Left kidney (tissue), 2 donors: ENCODE measurements around the gene ZBTB20. TPM values are rescaled to one million over a fixed set of nuclear protein-coding genes. Genes with fewer than 3 reads are reported as not detected.
A peak's percentile ranks its signal among the peaks of the same experiment; 100 is the strongest.

Experiments used
- DNase-seq: peaks from one replicate; pipeline ENCODE4 v3.0.0-alpha.2; 2013
- polyA plus RNA-seq: library from polyadenylated mRNA; unstranded; fragments of 120-200 nt; gene quantifications from one replicate; pipeline ENCODE4 v1.2.1, GENCODE V29; 2013; ENCODE audit not compliant: insufficient read length

ZBTB20 gene
- polyA plus RNA-seq, 1 donor = 5.6 TPM

- no peak for DNase-seq
Observed at GRCh38 chr3:114405202-114405990, 741.7 kb downstream of the ZBTB20 start.

GRCh38 chr3:114404590-114404989 lies 742.5 kb downstream of the ZBTB20 start:
- DNase-seq = no peak

GRCh38 chr3:114402838-114403237 lies 744.2 kb downstream of the ZBTB20 start:
- DNase-seq = no peak

- DNase-seq = no peak
Observed at GRCh38 chr3:114401346-114401745, 745.7 kb downstream of the ZBTB20 start.

DNA sequence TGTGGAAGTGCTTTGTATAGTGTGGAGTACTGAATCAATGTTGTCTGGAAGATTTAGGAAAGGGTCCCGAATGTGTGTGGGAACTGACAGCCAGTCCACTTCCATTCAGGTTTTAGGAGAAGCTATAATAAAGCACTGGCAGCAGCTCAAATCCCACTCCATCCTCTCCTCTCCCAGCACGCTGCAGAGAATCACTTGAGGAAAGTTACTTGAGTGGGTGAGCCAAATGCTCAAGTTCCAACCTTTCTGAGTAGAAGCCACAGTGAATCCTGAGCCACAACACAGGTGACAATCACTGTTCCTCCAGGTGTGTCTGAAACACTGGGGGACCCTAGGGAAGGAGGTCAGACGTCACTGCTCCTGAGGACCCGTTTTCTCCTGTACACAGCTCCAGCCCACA lies 746.7 kb downstream of the ZBTB20 start:
- DNase-seq = no peak

DNA sequence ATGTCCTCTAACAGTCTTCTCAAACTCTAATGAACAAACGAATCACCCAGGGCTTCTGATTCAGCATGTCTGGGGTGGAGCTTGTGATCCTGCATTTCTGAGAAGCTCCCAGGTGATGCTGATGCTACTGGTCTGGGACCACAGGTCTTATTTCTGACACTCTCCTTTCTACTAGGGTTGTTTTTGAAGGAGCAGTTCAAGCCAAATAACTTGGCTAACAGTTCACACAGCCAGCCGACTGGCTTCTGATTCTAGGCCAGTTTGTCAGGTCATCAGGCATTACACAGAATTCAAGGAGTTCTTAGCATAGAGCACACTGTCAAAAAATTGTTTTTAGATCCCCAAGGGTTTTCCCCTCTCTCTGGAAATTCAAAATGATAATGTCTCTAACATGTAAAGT lies 752.5 kb downstream of the ZBTB20 start:
- no peak for DNase-seq

DNA sequence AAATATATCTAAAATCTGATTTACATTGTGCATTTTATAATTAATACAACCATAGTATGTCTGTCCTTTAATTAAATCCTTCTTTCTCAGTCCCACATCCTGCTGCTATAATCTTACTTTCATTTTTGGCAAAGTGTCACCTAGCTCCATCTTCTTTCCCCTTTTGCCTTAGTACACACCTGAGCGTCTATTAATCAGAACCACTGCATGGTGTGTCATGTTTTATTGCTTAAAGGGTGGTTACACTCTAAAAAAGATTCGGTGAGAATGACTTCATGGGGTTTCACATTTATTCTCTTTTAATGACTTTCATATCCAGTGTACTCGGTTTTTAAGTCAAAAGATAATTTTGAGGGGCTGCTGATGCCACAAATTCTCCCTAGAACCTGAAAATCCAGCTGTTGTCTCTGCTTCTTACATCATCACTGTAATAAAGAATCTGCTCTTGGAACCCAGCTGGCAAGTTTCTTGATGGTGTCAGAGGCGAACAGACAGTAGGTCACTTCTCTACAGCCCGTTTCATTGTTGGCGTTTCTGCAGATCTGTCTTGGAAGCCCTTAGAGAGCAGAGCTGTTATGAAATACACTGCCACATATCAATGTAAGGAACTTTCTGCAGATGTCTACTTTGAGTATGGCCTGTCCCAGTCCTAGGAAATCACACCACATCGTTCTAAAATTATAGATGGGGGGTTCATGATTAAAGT lies 753.6 kb downstream of the ZBTB20 start:
- DNase-seq = no peak

DNA sequence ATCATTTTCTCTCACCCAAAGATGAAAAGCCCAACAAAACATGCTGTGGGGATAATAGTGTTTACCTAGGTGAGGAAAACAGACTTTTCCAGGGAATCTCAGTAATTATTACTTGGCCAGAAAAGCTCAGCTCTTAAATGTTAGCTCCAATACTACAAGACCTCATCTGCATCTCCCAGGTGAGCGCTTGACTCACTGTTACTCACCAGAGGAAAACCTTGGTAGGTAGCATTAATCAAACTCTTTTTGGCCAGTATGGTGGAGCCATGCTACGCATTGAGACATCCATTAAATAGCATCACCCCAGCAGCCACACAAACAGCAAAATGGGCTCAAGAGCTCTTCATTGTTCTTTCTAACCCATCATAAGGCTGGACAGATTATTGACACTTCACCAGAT lies 754.3 kb downstream of the ZBTB20 start:
- no peak for DNase-seq

- no peak for DNase-seq
Observed at GRCh38 chr3:114389156-114389555, 757.9 kb downstream of the ZBTB20 start.

DNA sequence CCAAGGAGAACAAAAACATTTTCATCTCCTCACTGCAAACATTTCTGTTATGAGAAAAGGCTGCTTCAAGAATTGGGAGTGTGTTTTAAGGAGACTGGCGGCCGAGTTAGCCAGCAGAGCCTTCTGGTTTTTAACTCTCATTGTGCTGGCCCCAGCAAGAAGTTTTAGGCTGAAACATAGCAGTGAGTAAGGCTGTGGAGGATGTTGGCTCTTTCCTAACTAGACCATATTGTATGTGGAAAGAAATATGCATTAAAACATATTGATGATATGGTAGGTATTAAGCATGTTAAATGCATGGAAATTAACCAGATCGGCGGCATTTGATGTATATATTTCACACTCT lies 762.6 kb downstream of the ZBTB20 start:
- DNase-seq = no peak

GRCh38 chr3:114383875-114384557 lies 763.1 kb downstream of the ZBTB20 start:
- peak; percentile 82 for DNase-seq

GRCh38 chr3:114380233-114380651 lies 766.8 kb downstream of the ZBTB20 start:
- no peak for DNase-seq

DNA sequence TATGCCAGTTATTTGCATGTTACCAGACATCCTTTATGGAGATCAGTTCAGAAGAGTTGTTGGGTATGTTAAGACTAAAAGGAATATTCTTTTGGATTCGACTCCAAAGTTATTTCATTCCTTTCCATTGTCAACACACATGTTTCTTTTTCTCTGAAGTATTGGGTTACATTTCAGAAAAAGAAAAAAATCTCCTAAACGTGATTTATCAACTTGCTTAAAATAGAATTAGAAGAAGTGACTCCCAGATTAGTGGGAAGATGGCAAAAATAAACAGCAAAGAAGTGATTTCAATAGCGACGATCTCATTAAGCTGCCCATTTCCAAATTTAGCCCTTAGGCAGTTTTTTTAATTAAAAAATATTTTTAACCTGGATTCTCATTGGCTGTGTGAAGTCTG lies 767.8 kb downstream of the ZBTB20 start:
- no peak for DNase-seq

- no peak for DNase-seq
Observed at GRCh38 chr3:114378760-114379159, 768.3 kb downstream of the ZBTB20 start.

DNA sequence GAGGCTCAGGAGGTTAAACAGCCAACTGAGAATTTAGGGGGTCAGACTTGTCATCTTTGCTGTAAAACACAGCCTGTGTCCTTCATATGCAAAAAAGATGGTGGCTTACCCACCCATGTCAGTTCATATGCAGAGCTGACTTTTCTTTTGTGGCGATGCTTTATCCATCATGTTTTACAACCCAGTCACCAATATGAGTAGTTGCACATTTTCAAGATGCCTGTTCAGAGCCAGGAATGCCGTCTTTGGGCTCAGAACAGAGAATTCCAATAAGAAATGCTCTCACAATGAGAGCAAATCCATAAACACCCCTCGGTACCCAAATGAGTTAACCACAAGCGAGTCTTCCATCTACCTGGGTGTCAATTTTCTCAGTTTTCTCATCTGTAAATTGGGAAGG lies 769.7 kb downstream of the ZBTB20 start:
- no peak for DNase-seq

GRCh38 chr3:114376516-114377185 lies 770.4 kb downstream of the ZBTB20 start:
- no peak for DNase-seq

DNA sequence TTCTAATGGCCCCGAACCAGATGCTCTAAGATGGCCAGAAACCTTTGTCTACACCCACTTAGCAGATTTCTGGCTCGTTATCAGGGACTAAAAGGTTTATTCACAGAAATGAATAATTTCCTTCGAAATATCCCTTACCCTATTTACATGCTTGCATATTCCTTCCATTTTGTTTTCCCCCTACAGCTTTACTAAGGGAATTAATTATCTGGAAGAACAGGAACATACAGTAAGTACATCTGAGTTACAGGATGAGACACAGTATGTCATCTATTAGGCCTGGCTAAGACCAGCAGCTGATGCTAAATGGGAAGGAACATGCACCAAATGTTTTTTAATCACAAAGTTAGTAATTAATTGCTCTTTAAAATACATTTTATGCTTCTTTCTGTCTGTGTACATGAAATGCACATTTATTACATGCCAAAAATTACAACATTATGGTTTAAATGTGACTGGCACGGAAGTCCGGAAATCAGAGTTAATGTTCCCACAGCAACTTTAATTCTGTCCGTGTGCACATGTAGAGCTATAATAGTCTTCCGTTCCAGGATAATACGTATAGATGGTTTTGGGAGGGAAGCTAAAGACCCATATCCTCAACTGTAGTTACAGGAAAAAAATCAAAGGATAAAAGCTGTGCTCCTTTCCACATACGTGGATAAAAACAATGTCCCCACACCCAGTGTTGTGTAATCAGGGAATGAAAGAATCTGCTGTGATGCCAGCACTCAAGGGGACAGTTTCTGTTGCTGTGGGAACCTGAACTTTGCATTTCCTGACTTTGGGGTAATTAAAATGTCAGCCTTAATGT lies 771.3 kb downstream of the ZBTB20 start:
- DNase-seq = no peak

- no peak for DNase-seq
Observed at GRCh38 chr3:114374433-114374990, 772.6 kb downstream of the ZBTB20 start.

GRCh38 chr3:114370537-114371174 lies 776.4 kb downstream of the ZBTB20 start:
- DNase-seq = no peak

GRCh38 chr3:114365909-114366308 lies 781.2 kb downstream of the ZBTB20 start:
- no peak for DNase-seq
